M059J (cell line): ENCODE results near the gene CHST12. TPM values are rescaled to one million over a fixed set of nuclear protein-coding genes. Genes with fewer than 3 reads are reported as not detected.

ENCODE experiments used
- total RNA-seq: library from RNA; depleted of rRNA; stranded (reverse); fragments of >200 nt; shearing (Covaris generic); gene quantifications from 2 replicates; pipeline ENCODE4 v1.2.3, GENCODE V29; 2014; rRNA removed

CHST12 gene
- total RNA-seq, 1 experiment from 2014 or later, result 14.3 TPM

Other genes with a start within 250 kb of the CHST12 start
- 41.0 and 61.5 TPM in 2 replicates for gene MAD1L1, start 170.7 kb upstream of the CHST12 start, total RNA-seq
- gene MRM2, start 161.4 kb upstream of the CHST12 start, total RNA-seq, result 34.7 and 48.0 TPM in 2 replicates
- gene NUDT1, start 161.4 kb upstream of the CHST12 start, total RNA-seq, result 47.0 and 61.2 TPM in 2 replicates
- gene SNX8, start 89.2 kb upstream of the CHST12 start, total RNA-seq, result 9.6 and 10.0 TPM in 2 replicates
- gene EIF3B, start 48.8 kb upstream of the CHST12 start, total RNA-seq, result 160 and 165 TPM in 2 replicates
- gene GRIFIN, start 72.8 kb downstream of the CHST12 start, total RNA-seq, result not detected in 2 replicates
- 4.9 and 11.9 TPM in 2 replicates for gene LFNG, start 116.2 kb downstream of the CHST12 start, total RNA-seq
- gene BRAT1, start 151.9 kb downstream of the CHST12 start, total RNA-seq, result 18.8 and 39.0 TPM in 2 replicates
- 7.9 and 11.2 TPM in 2 replicates for gene IQCE, start 155.4 kb downstream of the CHST12 start, total RNA-seq
- 18.9 and 38.9 TPM in 2 replicates for gene TTYH3, start 228.4 kb downstream of the CHST12 start, total RNA-seq